ENCODE results near the gene PDE11A. TPM values are rescaled to one million over a fixed set of nuclear protein-coding genes. Genes with fewer than 3 reads are reported as not detected.

Gene PDE11A
- total and polyA plus RNA-seq, 2 of the 13 experiments (the other 11 are each of a cell fraction or from before 2014, with no cell fraction given), result 1.2 to 1.7 TPM

GRCh38 chr2:177638507-177638906 is 434.1 kb downstream of the PDE11A start:
- H3K4me3 ChIP-seq (replicated peaks in 1 of 3; ENCODE audit: insufficient read depth in 1 of 3, low read depth in 2 of 3, low read length in 3 of 3), result no peak overlapping the region
- no peaks in the 10 kb centered on the region for H3K27me3 ChIP-seq (ENCODE audit: control insufficient read depth in 1 of 2, insufficient read depth in 2 of 2, low read length in 2 of 2)
- FAIRE-seq (no peak), ATAC-seq (no peak), DNase-seq (ENCODE audit: low spot score) (no peak)
- H4K20me1 ChIP-seq (ENCODE audit: insufficient read depth, low read length), result no peaks in the 10 kb centered on the region
- no peak overlapping the region for H3K9ac ChIP-seq (ENCODE audit: insufficient read depth, low read depth, low read length)
- no peaks in the 10 kb centered on the region for H3K79me2 ChIP-seq (ENCODE audit: insufficient read depth, low read length)
- CTCF ChIA-PET (ENCODE audit: low intra/inter-chr PET ratio, low total read pairs), result no interaction called here
- H3K4me1 ChIP-seq (ENCODE audit: insufficient read depth, low read length), result no peaks in the 10 kb centered on the region
- intact Hi-C loops (cut with micrococcal nuclease; ENCODE audit: unreplicated experiment), result no loop called here
- H3K27ac ChIP-seq (ENCODE audit: extremely low read length, insufficient read depth, low read length), result no peak overlapping the region
- no peak overlapping the region for H2AFZ ChIP-seq (ENCODE audit: low read length)
- no peak overlapping the region for H3K4me2 ChIP-seq (ENCODE audit: low read depth, low read length)
- H3K36me3 ChIP-seq (replicated peaks in 1 of 2; ENCODE audit: control insufficient read depth in 1 of 2, insufficient read depth in 2 of 2, low read length in 2 of 2), result no peaks in the 10 kb centered on the region
- in situ Hi-C loops (cut with HindIII; ENCODE audit: extremely low pct_ligation_motif_present, low pct_unique_long_range_greater_than_20kb), result no loop called here
- no peak for TF ChIP-seq RARG (CRISPR knock-in tag; IDR thresholded peaks at IDR 0.05; ENCODE audit: low read depth)
- no peak for TF ChIP-seq SRSF9 (IDR thresholded peaks at IDR 0.05; ENCODE audit: borderline replicate concordance, insufficient read depth, low read depth, low read length, poor library complexity, severe bottlenecking)
- TF ChIP-seq KDM2A (CRISPR knock-in tag; IDR thresholded peaks at IDR 0.05; ENCODE audit: borderline replicate concordance, low read depth), result no peak
- no peak for TF ChIP-seq AFF4 (CRISPR knock-in tag; IDR thresholded peaks at IDR 0.05)
- no peak for TF ChIP-seq ETV6 (CRISPR knock-in tag; conservative IDR thresholded peaks at IDR 0.05)
- TF ChIP-seq ZNF879 (CRISPR knock-in tag; IDR thresholded peaks at IDR 0.05), result no peak
- TF ChIP-seq CBX2 (IDR thresholded peaks at IDR 0.05; ENCODE audit: low read depth, low read length), result no peak
- no peak for TF ChIP-seq CBX2 (CRISPR knock-in tag; IDR thresholded peaks at IDR 0.05; ENCODE audit: low read depth)
- TF ChIP-seq MYC (CRISPR knock-in tag; IDR thresholded peaks at IDR 0.05; ENCODE audit: borderline replicate concordance), result no peak
- TF ChIP-seq ZNF709 (CRISPR knock-in tag; IDR thresholded peaks at IDR 0.05), result no peak
- no peak for TF ChIP-seq PCBP1 (IDR thresholded peaks at IDR 0.05; ENCODE audit: borderline replicate concordance, low read depth, low read length)
- no peak for TF ChIP-seq SAP130 (CRISPR knock-in tag; IDR thresholded peaks at IDR 0.05; ENCODE audit: low read depth)
- TF ChIP-seq ZNF777 (CRISPR knock-in tag; IDR thresholded peaks at IDR 0.05), result no peak
- TF ChIP-seq RAD51 (IDR thresholded peaks at IDR 0.05; ENCODE audit: borderline replicate concordance), result no peak
- TF ChIP-seq SRF (IDR thresholded peaks at IDR 0.05; ENCODE audit: low read depth, low read length), result no peak
- TF ChIP-seq MYPOP (CRISPR knock-in tag; IDR thresholded peaks at IDR 0.05), result no peak
- no peak for TF ChIP-seq MTF1 (CRISPR knock-in tag; IDR thresholded peaks at IDR 0.05)
- no peaks in the 10 kb centered on the region for H3K9me3 ChIP-seq (ENCODE audit: low read length)
- WGBS (ENCODE audit: low lambda C conversion rate), result 96% methylated on average over 1 of the region's 1 CpG
- POLR2A ChIA-PET, result no interaction called here
- BruUV-seq (replicated peaks), result no TSS peak
